Gastrocnemius medialis (tissue), 4 donors: ENCODE data around the gene HOXA9. TPM values are rescaled to one million over a fixed set of nuclear protein-coding genes. Genes with fewer than 3 reads are reported as not detected.

ENCODE experiments used
- ATAC-seq, 2 donors: fragments of 150-250 bp; one replicate each; pipeline ENCODE4 v1.9.1; 2016
- DNase-seq, 2 donors: peaks; one replicate each; pipeline ENCODE4 v3.0.0-alpha.2; 2019
- H3K27ac ChIP-seq, 4 donors: fragments of 200-600 bp; sonication (generic); 1 replicate in 1 of 4; 2 replicates in 3 of 4; pipeline ENCODE4 v1.5.1; 2016 to 2018; ENCODE audit warnings: mild to moderate bottlenecking in 2 of 4, moderate library complexity in 1 of 4
- H3K27me3 ChIP-seq, 3 donors: fragments of 200-600 bp; sonication (generic) in 2 of 3; 1 replicate in 1 of 3; 2 replicates in 2 of 3; pipeline versions ENCODE4 v1.5.1 to v1.6.0; 2016 to 2019; ENCODE audit warnings: mild to moderate bottlenecking in 1 of 3, moderate library complexity in 1 of 3
- H3K36me3 ChIP-seq, 2 donors: fragments of 200-600 bp; sonication (generic) in 1 of 2; one replicate each; pipeline ENCODE4 v1.5.1; 2017 to 2018
- H3K4me1 ChIP-seq, 2 donors: fragments of 200-600 bp; sonication (generic) in 1 of 2; one replicate each; pipeline ENCODE4 v1.5.1; 2016 to 2017; ENCODE audit warnings: mild to moderate bottlenecking in 2 of 2
- H3K4me3 ChIP-seq, 4 donors: fragments of 200-600 bp; sonication (generic) in 3 of 4; 1 replicate in 1 of 4; 2 replicates in 3 of 4; pipeline ENCODE4 v1.5.1; 2016 to 2019; ENCODE audit warnings: mild to moderate bottlenecking in 2 of 4
- H3K9me3 ChIP-seq, 3 donors: fragments of 200-600 bp; sonication (generic) in 2 of 3; 1 replicate in 1 of 3; 2 replicates in 2 of 3; pipeline ENCODE4 v1.5.1; 2016 to 2019
- CTCF ChIP-seq, 5 experiments: fragments of 450-650 bp in 3 of 5; fragments of 200-600 bp in 2 of 5; sonication (generic) in 2 of 5; IDR thresholded peaks in 4 of 5; conservative IDR thresholded peaks in 1 of 5; 1 replicate in 4 of 5; 2 replicates in 1 of 5; pipeline ENCODE4 v1.5.1; 2016 to 2019; ENCODE audit warnings: antibody characterized with exemption in 5 of 5, mild to moderate bottlenecking in 3 of 5, moderate library complexity in 3 of 5
- POLR2A ChIP-seq, 2 donors: fragments of 450-650 bp; IDR thresholded peaks; one replicate each; pipeline ENCODE4 v1.6.1; 2017; ENCODE audit warnings: antibody characterized with exemption in 2 of 2, mild to moderate bottlenecking in 2 of 2, moderate library complexity in 2 of 2
- in situ Hi-C, 4 donors: fragments of 200-750 bp; cut with MboI; loops; one replicate each; pipeline versions ENCODE4 v1.15.0 to v1.8.0; 2017; ENCODE audit warnings: low sequenced_read_pairs in 4 of 4
- intact Hi-C: fragments of 100-400 bp; cut with DNase I; formaldehyde crosslinking; loops from one replicate; pipeline ENCODE4 v1.15.1; 2023; ENCODE audit warnings: low total_unique reads
- total RNA-seq, 4 donors: library from RNA; depleted of rRNA; stranded (reverse); fragments of >200 nt; gene quantifications; one replicate each; pipeline versions ENCODE4 v1.1.0 to v1.2.3, GENCODE V29; 2016

The HOXA9 gene
- total RNA-seq, 4 donors from 2014 or later: 18.9 to 30.3 (median 19.5) TPM

- peak overlapping the region; percentile 70 to 95 (median 78) for H3K27ac ChIP-seq
- ATAC-seq (peak; percentile 51 to 75), DNase-seq (peak in 1 of 2 donors; percentile 78)
- H3K27me3 ChIP-seq: no peaks in the 10 kb centered on the region
- peaks cover 45 to 51% of the 10 kb centered on the region in 2 donors for H3K4me1 ChIP-seq
- H3K4me3 ChIP-seq: peak overlapping the region in 1 of 4 donors; percentile 3
- intact Hi-C loops: loop anchor here (2.0 to 5.0 kb wide), 2 partner anchors 33 to 280 kb away; partner anchors contain the start of gene HOXA9
- no peak for TF ChIP-seq POLR2A (IDR thresholded peaks at IDR 0.05)
- no peaks in the 10 kb centered on the region for H3K9me3 ChIP-seq
- in situ Hi-C loops: no loop called here
- no peaks in the 10 kb centered on the region for H3K36me3 ChIP-seq
These were observed 30.9 kb downstream of the HOXA9 start for GRCh38 chr7:27134392-27134791.

GRCh38 chr7:27133409-27134231, 31.7 kb downstream of the HOXA9 start:
- intact Hi-C loops (loop anchor here (2.0 to 5.0 kb wide), 2 partner anchors 34 to 279 kb away; partner anchors contain the start of gene HOXA9), in situ Hi-C loops (no loop called here)
- H3K4me3 ChIP-seq: peak overlapping the region in 1 of 4 donors; percentile 3
- no peak for TF ChIP-seq CTCF (IDR thresholded peaks at IDR 0.05 in 4 of 5, conservative IDR thresholded peaks at IDR 0.05 in 1 of 5)
- no peak for TF ChIP-seq POLR2A (IDR thresholded peaks at IDR 0.05)
- H3K4me1 ChIP-seq: peaks cover 52 to 58% of the 10 kb centered on the region in 2 donors
- ATAC-seq (no peak), DNase-seq (no peak)
- H3K36me3 ChIP-seq: no peaks in the 10 kb centered on the region
- peak overlapping the region; percentile 70 to 95 (median 78) for H3K27ac ChIP-seq
- H3K9me3 ChIP-seq: no peaks in the 10 kb centered on the region
- no peaks in the 10 kb centered on the region for H3K27me3 ChIP-seq

GRCh38 chr7:27132978-27133377, 32.4 kb downstream of the HOXA9 start:
- Histone ChIP-seq H3K9me3 (no peaks in the 10 kb centered on the region), H3K27me3 (no peaks in the 10 kb centered on the region), H3K36me3 (no peaks in the 10 kb centered on the region), H3K4me3 (no peak overlapping the region), H3K27ac (peak overlapping the region; percentile 70 to 95 (median 78)), H3K4me1 (peaks cover 58 to 59% of the 10 kb centered on the region in 2 donors)
- no peak for TF ChIP-seq CTCF (IDR thresholded peaks at IDR 0.05 in 4 of 5, conservative IDR thresholded peaks at IDR 0.05 in 1 of 5)
- no peak for ATAC-seq
- in situ Hi-C loops (no loop called here), intact Hi-C loops (loop anchor here (5.0 kb wide), 1 partner anchor 34 kb away; the partner anchor contains the start of gene HOXA9)
- DNase-seq: no peak

- H3K27me3 ChIP-seq: no peaks in the 10 kb centered on the region
- in situ Hi-C loops: no loop called here
- intact Hi-C loops: loop anchor here (5.0 kb wide), 1 partner anchor 35 kb away; the partner anchor contains the start of gene HOXA9
- H3K4me1 ChIP-seq: peaks cover 61 to 64% of the 10 kb centered on the region in 2 donors
- DNase-seq (no peak), ATAC-seq (no peak)
- peak overlapping the region in 2 of 4 donors; percentile 95 to 97 for H3K27ac ChIP-seq
- H3K4me3 ChIP-seq: no peak overlapping the region
- no peaks in the 10 kb centered on the region for H3K36me3 ChIP-seq
- H3K9me3 ChIP-seq: no peaks in the 10 kb centered on the region
- TF ChIP-seq POLR2A (IDR thresholded peaks at IDR 0.05): no peak
- no peak for TF ChIP-seq CTCF (IDR thresholded peaks at IDR 0.05 in 4 of 5, conservative IDR thresholded peaks at IDR 0.05 in 1 of 5)
These were observed 33.1 kb downstream of the HOXA9 start for GRCh38 chr7:27132214-27132613.

GRCh38 chr7:27131390-27131819, 33.9 kb downstream of the HOXA9 start:
- H3K36me3 ChIP-seq: no peaks in the 10 kb centered on the region
- no peak for DNase-seq
- H3K9me3 ChIP-seq: no peaks in the 10 kb centered on the region
- peak overlapping the region; percentile 89 to 94 (median 90) for H3K4me3 ChIP-seq
- peak overlapping the region; percentile 95 to 97 (median 96) for H3K27ac ChIP-seq
- H3K27me3 ChIP-seq: no peaks in the 10 kb centered on the region
- intact Hi-C loops: loop anchor here (2.0 to 5.0 kb wide), 3 partner anchors 35 to 267 kb away; partner anchors contain the start of genes HOXA9 and SKAP2
- peaks cover 58 to 68% of the 10 kb centered on the region in 2 donors for H3K4me1 ChIP-seq
- no peak for ATAC-seq
- TF ChIP-seq CTCF (IDR thresholded peaks at IDR 0.05 in 4 of 5, conservative IDR thresholded peaks at IDR 0.05 in 1 of 5) (no peak), POLR2A (IDR thresholded peaks at IDR 0.05) (no peak)
- in situ Hi-C loops: no loop called here
